H9 (cell line): ENCODE results near the gene KIAA2012. TPM values are rescaled to one million over a fixed set of nuclear protein-coding genes. Genes with fewer than 3 reads are reported as not detected.

Experiments
- DNase-seq: peaks from one replicate; pipeline ENCODE4 v3.0.0-alpha.2; 2017
- H2AFZ ChIP-seq: one replicate; pipeline ENCODE4 v1.6.1; 2013; ENCODE audit warnings: mild to moderate bottlenecking, low read length, control low read depth, moderate library complexity
- H2AK5ac ChIP-seq: 2 replicates; pipeline ENCODE4 v1.6.1; 2013; ENCODE audit warnings: low read length, control low read depth, mixed read lengths; ENCODE audit not compliant: insufficient read length
- H2BK120ac ChIP-seq: one replicate; pipeline ENCODE4 v1.6.1; 2013; ENCODE audit warnings: low read depth, mild to moderate bottlenecking, low read length, control low read depth, inconsistent platforms; ENCODE audit not compliant: poor library complexity, severe bottlenecking
- H2BK12ac ChIP-seq: 2 replicates; pipeline ENCODE4 v1.6.1; 2013; ENCODE audit warnings: low read length, control low read depth, mixed read lengths, low read depth; ENCODE audit not compliant: insufficient read length
- H2BK15ac ChIP-seq: 2 replicates; pipeline ENCODE4 v1.6.1; 2013; ENCODE audit warnings: low read depth, low read length, control low read depth
- H2BK20ac ChIP-seq: one replicate; pipeline ENCODE4 v1.6.1; 2013; ENCODE audit warnings: low read depth, mild to moderate bottlenecking, low read length, control low read depth, inconsistent platforms; ENCODE audit not compliant: poor library complexity, severe bottlenecking
- H2BK5ac ChIP-seq: 2 replicates; pipeline ENCODE4 v1.6.1; 2013; ENCODE audit warnings: low read length, control low read depth, mixed read lengths; ENCODE audit not compliant: insufficient read length
- H3K14ac ChIP-seq: 2 replicates; pipeline ENCODE4 v1.6.1; 2013; ENCODE audit warnings: low read length, control low read depth; ENCODE audit not compliant: insufficient read depth
- H3K18ac ChIP-seq: 2 replicates; pipeline ENCODE4 v1.6.1; 2013; ENCODE audit warnings: low read depth, mild to moderate bottlenecking, mixed read lengths, low read length, control low read depth; ENCODE audit not compliant: insufficient read length
- H3K23ac ChIP-seq: 2 replicates; pipeline ENCODE4 v1.6.1; 2013; ENCODE audit warnings: low read length, control low read depth, mixed read lengths, low read depth; ENCODE audit not compliant: insufficient read length
- H3K23me2 ChIP-seq: 2 replicates; pipeline ENCODE4 v1.6.1; 2013; ENCODE audit warnings: low read depth, mild to moderate bottlenecking, mixed read lengths, low read length, control low read depth; ENCODE audit not compliant: insufficient read length, poor library complexity, severe bottlenecking
- H3K27ac ChIP-seq: 2 replicates; pipeline ENCODE4 v1.5.1; 2013; ENCODE audit warnings: low read length, control low read depth, mixed read lengths, low read depth; ENCODE audit not compliant: insufficient read length
- H3K27me3 ChIP-seq: 2 replicates; pipeline ENCODE4 v1.6.1; 2013; ENCODE audit warnings: low read length, control low read depth, inconsistent platforms; ENCODE audit not compliant: insufficient read depth
- H3K4ac ChIP-seq: 2 replicates; pipeline ENCODE4 v1.6.1; 2013; ENCODE audit warnings: low read depth, mild to moderate bottlenecking, control low read depth, inconsistent platforms, low read length, moderate library complexity
- H3K4me1 ChIP-seq: 2 replicates; pipeline ENCODE4 v1.6.1; 2013; ENCODE audit warnings: low read length, control low read depth, inconsistent platforms; ENCODE audit not compliant: insufficient read depth
- H3K4me2 ChIP-seq: 2 replicates; pipeline ENCODE4 v1.6.1; 2013; ENCODE audit warnings: low read length, control low read depth, mixed read lengths; ENCODE audit not compliant: insufficient read length, insufficient read depth
- H3K56ac ChIP-seq: 2 replicates; pipeline ENCODE4 v1.6.1; 2013; ENCODE audit warnings: low read depth, mild to moderate bottlenecking, mixed read lengths, low read length, control low read depth; ENCODE audit not compliant: insufficient read length
- H3K79me1 ChIP-seq: 2 replicates; pipeline ENCODE4 v1.6.1; 2013; ENCODE audit warnings: low read depth, mild to moderate bottlenecking, moderate library complexity, low read length, control low read depth, inconsistent platforms; ENCODE audit not compliant: insufficient read depth, poor library complexity, severe bottlenecking
- H3K79me2 ChIP-seq: 2 replicates; pipeline ENCODE4 v1.6.1; 2013; ENCODE audit warnings: low read length, control low read depth, inconsistent platforms; ENCODE audit not compliant: insufficient read depth
- H3K9ac ChIP-seq: 2 replicates; pipeline ENCODE4 v1.6.1; 2013; ENCODE audit warnings: low read length, control low read depth, mixed read lengths; ENCODE audit not compliant: insufficient read length; ENCODE audit errors: extremely low read depth
- H3K9me3 ChIP-seq: one replicate; pipeline ENCODE4 v1.6.1; 2013; ENCODE audit warnings: low read depth, low read length, inconsistent platforms; ENCODE audit not compliant: control insufficient read depth
- H3T11ph ChIP-seq: one replicate; pipeline ENCODE4 v1.6.1; 2013; ENCODE audit warnings: mild to moderate bottlenecking, low read length, control low read depth, inconsistent platforms
- H4K20me1 ChIP-seq: one replicate; pipeline ENCODE4 v1.6.1; 2013; ENCODE audit not compliant: control insufficient read depth, insufficient read length, insufficient read depth
- H4K5ac ChIP-seq: 2 replicates; pipeline ENCODE4 v1.6.1; 2013; ENCODE audit warnings: low read depth, mild to moderate bottlenecking, mixed read lengths, low read length, control low read depth; ENCODE audit not compliant: insufficient read length
- H4K8ac ChIP-seq: replicated peaks from 2 replicates; pipeline ENCODE4 v1.6.1; 2013; ENCODE audit warnings: low read length, control low read depth, mixed read lengths, low read depth; ENCODE audit not compliant: insufficient read length
- H4K91ac ChIP-seq: 2 replicates; pipeline ENCODE4 v1.6.1; 2013; ENCODE audit warnings: low read depth, mild to moderate bottlenecking, moderate library complexity, mixed read lengths, low read length, control low read depth; ENCODE audit not compliant: insufficient read length
- H3K27ac Mint-ChIP-seq, 3 experiments: 2 replicates in 2 of 3; 3 replicates in 1 of 3; pipeline ENCODE4 v1.8.0; 2020 to 2021; ENCODE audit warnings: mixed read lengths in 3 of 3, mild to moderate bottlenecking in 1 of 3, moderate library complexity in 1 of 3
- H3K27me3 Mint-ChIP-seq: 2 replicates; pipeline ENCODE4 v1.8.0; 2021; ENCODE audit warnings: low read depth, mild to moderate bottlenecking, moderate library complexity, mixed read lengths
- H3K36me3 Mint-ChIP-seq, 3 experiments: 2 replicates in 2 of 3; 3 replicates in 1 of 3; pipeline ENCODE4 v1.8.0; 2020 to 2021; ENCODE audit warnings: low read depth in 3 of 3, mixed read lengths in 3 of 3; ENCODE audit not compliant: insufficient read depth in 1 of 3
- H3K4me1 Mint-ChIP-seq, 2 experiments: 2 replicates each; pipeline ENCODE4 v1.8.0; 2020; ENCODE audit warnings: mixed read lengths in 2 of 2
- H3K4me3 Mint-ChIP-seq, 2 experiments: 2 replicates in 1 of 2; 3 replicates in 1 of 2; pipeline ENCODE4 v1.8.0; 2020 to 2021; ENCODE audit warnings: mild to moderate bottlenecking in 2 of 2, mixed read lengths in 2 of 2, moderate library complexity in 1 of 2
- H3K9me3 Mint-ChIP-seq, 2 experiments: 2 replicates in 1 of 2; 3 replicates in 1 of 2; pipeline ENCODE4 v1.8.0; 2020; ENCODE audit warnings: mild to moderate bottlenecking in 2 of 2, mixed read lengths in 2 of 2, moderate library complexity in 1 of 2
- CTCF ChIP-seq: fragments of 200-600 bp; sonication (generic); conservative IDR thresholded peaks from 3 replicates; pipeline ENCODE4 v1.8.0; 2021; ENCODE audit warnings: antibody characterized with exemption, mild to moderate bottlenecking
- WGBS: extraction: QIAGEN DNeasy Blood & Tissue Kit; methylation state at CpG from one replicate; pipeline ENCODE4 v1.1.7; 2013; ENCODE audit warnings: missing lambda C conversion rate, low lambda C conversion rate, mixed read lengths; ENCODE audit not compliant: insufficient read length; ENCODE audit errors: extremely low coverage; 5-methylcytosine and 5-hydroxymethylcytosine counted together
- total RNA-seq: library from RNA; stranded (reverse); gene quantifications from 2 replicates; pipeline ENCODE4 v1.2.1, GENCODE V29; 2021

The KIAA2012 gene
- total RNA-seq, 1 experiment from 2014 or later: not detected

- Histone ChIP-seq H4K8ac (no peak overlapping the region), H2BK15ac (no peak overlapping the region), H2AK5ac (no peak overlapping the region), H3K9me3 (no peaks in the 10 kb centered on the region), H4K20me1 (no peaks in the 10 kb centered on the region), H3K18ac (no peak overlapping the region), H3K23ac (no peak overlapping the region), H3K14ac (no peak overlapping the region), H3K23me2 (no peaks in the 10 kb centered on the region), H2BK120ac (no peak overlapping the region), H3T11ph (no peak overlapping the region), H2BK12ac (no peak overlapping the region), H3K27ac (no peak overlapping the region), H3K4ac (no peak overlapping the region), H3K4me1 (no peaks in the 10 kb centered on the region), H3K79me2 (no peaks in the 10 kb centered on the region), H3K9ac (no peak overlapping the region), H4K91ac (no peak overlapping the region), H2BK20ac (no peak overlapping the region), H2BK5ac (no peak overlapping the region), H4K5ac (no peak overlapping the region), H2AFZ (no peak overlapping the region), H3K79me1 (no peaks in the 10 kb centered on the region), H3K27me3 (no peaks in the 10 kb centered on the region), H3K4me2 (no peak overlapping the region), H3K56ac (no peak overlapping the region)
- Mint-ChIP-seq H3K27me3 (no peaks in the 10 kb centered on the region), H3K36me3 (no peaks in the 10 kb centered on the region), H3K4me1 (peaks cover 11 to 15% of the 10 kb centered on the region in 2 experiments), H3K4me3 (no peak overlapping the region), H3K9me3 (no peaks in the 10 kb centered on the region), H3K27ac (no peak overlapping the region)
- TF ChIP-seq CTCF: no peak
- no CpG with 5 or more reads among the region's 3 CpGs for WGBS
- DNase-seq: no peak
These were observed 56.8 kb downstream of the KIAA2012 start for GRCh38 chr2:202129841-202130240.
